GM12892 (cell line): ENCODE data around the gene MACROD2.
"Not testable (repeated sequence)": the region's sequence is repeated elsewhere in the genome, so short reads cannot be mapped to it uniquely, and the experiment has no call there.

Source experiments
- POLR2A ChIP-seq: IDR thresholded peaks from 2 replicates; pipeline ENCODE4 v1.6.1; 2011; ENCODE audit warnings: low read depth, low read length, control low read depth
- POLR2AphosphoS5 ChIP-seq: IDR thresholded peaks from 2 replicates; pipeline ENCODE4 v1.6.1; 2011; ENCODE audit warnings: low read depth, low read length, control low read depth
- TAF1 ChIP-seq: IDR thresholded peaks from 2 replicates; pipeline ENCODE4 v1.6.1; 2011; ENCODE audit warnings: low read depth, mild to moderate bottlenecking, control low read depth, low read length, borderline replicate concordance

- TF ChIP-seq POLR2A, POLR2AphosphoS5, TAF1: not testable (repeated sequence)
These were observed 1990.4 kb downstream of the MACROD2 start for GRCh38 chr20:15985494-15986368.
